Osteocyte (in vitro differentiated cells): ENCODE results near the gene ATRNL1. TPM values are rescaled to one million over a fixed set of nuclear protein-coding genes. Genes with fewer than 3 reads are reported as not detected.

ENCODE experiments used
- DNase-seq: peaks from one replicate; pipeline ENCODE4 v3.0.0; 2021; ENCODE audit warnings: mixed read lengths; ENCODE audit not compliant: unreplicated experiment; ENCODE audit errors: extremely low spot score
- H3K27ac Mint-ChIP-seq: one replicate; pipeline ENCODE4 v1.8.0; 2021; ENCODE audit warnings: mild to moderate bottlenecking, mixed read lengths; ENCODE audit not compliant: unreplicated experiment
- H3K27me3 Mint-ChIP-seq: one replicate; pipeline ENCODE4 v1.8.0; 2021; ENCODE audit warnings: mixed read lengths; ENCODE audit not compliant: unreplicated experiment
- H3K36me3 Mint-ChIP-seq: one replicate; pipeline ENCODE4 v1.8.0; 2021; ENCODE audit warnings: mixed read lengths; ENCODE audit not compliant: unreplicated experiment
- H3K4me1 Mint-ChIP-seq: one replicate; pipeline ENCODE4 v1.8.0; 2021; ENCODE audit warnings: mixed read lengths; ENCODE audit not compliant: unreplicated experiment
- H3K4me3 Mint-ChIP-seq: one replicate; pipeline ENCODE4 v1.8.0; 2021; ENCODE audit warnings: mild to moderate bottlenecking, moderate library complexity, mixed read lengths; ENCODE audit not compliant: unreplicated experiment
- H3K9me3 Mint-ChIP-seq: one replicate; pipeline ENCODE4 v1.8.0; 2021; ENCODE audit warnings: mixed read lengths; ENCODE audit not compliant: unreplicated experiment
- total RNA-seq: library from RNA; stranded (reverse); gene quantifications from 2 replicates; pipeline ENCODE4 v1.2.1, GENCODE V29; 2021
- TF ChIP-seq, protein P1 (sequence below): fragments of 200-600 bp; sonication (generic); IDR thresholded peaks from 2 replicates; pipeline ENCODE4 v1.5.0; 2021; ENCODE audit warnings: antibody characterized with exemption, mild to moderate bottlenecking, moderate library complexity

ATRNL1 gene
- total RNA-seq, 1 donor from 2014 or later, result 20.2 TPM

GRCh38 chr10:115860182-115861107 is 767.3 kb downstream of the ATRNL1 start:
- no peak for DNase-seq
- Mint-ChIP-seq H3K27ac (no peak overlapping the region), H3K4me3 (no peak overlapping the region), H3K27me3 (no peaks in the 10 kb centered on the region), H3K4me1 (no peaks in the 10 kb centered on the region), H3K9me3 (no peaks in the 10 kb centered on the region), H3K36me3 (peaks cover 2% of the 10 kb centered on the region)
- TF ChIP-seq, protein P1, sequence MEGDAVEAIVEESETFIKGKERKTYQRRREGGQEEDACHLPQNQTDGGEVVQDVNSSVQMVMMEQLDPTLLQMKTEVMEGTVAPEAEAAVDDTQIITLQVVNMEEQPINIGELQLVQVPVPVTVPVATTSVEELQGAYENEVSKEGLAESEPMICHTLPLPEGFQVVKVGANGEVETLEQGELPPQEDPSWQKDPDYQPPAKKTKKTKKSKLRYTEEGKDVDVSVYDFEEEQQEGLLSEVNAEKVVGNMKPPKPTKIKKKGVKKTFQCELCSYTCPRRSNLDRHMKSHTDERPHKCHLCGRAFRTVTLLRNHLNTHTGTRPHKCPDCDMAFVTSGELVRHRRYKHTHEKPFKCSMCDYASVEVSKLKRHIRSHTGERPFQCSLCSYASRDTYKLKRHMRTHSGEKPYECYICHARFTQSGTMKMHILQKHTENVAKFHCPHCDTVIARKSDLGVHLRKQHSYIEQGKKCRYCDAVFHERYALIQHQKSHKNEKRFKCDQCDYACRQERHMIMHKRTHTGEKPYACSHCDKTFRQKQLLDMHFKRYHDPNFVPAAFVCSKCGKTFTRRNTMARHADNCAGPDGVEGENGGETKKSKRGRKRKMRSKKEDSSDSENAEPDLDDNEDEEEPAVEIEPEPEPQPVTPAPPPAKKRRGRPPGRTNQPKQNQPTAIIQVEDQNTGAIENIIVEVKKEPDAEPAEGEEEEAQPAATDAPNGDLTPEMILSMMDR, result no peak

DNA sequence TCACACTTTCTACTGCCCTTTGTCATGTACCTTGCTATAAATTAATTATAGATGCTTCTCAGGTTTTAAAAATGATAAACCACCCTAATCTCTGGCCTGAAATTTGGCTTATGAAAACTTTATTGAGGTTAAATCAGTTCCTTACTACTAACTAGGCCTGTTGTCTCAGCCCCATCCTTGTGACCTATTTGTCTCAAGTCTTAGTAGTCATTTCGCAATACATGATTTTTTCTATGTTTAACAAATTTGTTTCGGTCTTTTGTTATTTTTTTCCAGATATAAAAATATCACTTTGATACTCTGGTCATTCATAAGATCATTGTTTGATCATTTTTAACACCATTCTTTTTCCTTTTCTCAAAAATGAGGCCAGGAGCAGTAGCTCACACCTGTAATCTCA is 768.3 kb downstream of the ATRNL1 start:
- Mint-ChIP-seq H3K27ac (no peak overlapping the region), H3K9me3 (no peaks in the 10 kb centered on the region), H3K4me1 (no peaks in the 10 kb centered on the region), H3K36me3 (peaks cover 2% of the 10 kb centered on the region), H3K4me3 (no peak overlapping the region), H3K27me3 (no peaks in the 10 kb centered on the region)
- TF ChIP-seq, protein P1, result no peak
- no peak for DNase-seq

DNA sequence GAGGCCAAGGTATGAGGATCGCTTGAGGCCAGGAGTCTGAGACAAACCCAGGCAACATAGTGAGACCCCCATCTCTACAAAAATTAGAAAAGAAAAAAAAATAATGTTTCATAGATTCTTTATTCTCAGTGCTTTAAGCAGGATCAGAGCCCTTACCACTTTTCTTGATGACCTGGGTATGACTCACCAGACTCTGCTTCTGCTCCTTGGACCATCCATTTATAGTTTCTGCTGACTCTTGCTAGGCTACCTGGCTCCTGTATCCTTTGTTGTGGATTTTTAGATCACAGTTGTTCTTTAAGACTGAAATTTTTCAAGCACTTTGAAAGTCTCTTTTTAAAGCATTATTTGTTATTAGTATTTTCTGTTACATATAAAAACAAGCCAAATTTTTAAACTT is 768.7 kb downstream of the ATRNL1 start:
- peaks cover 2% of the 10 kb centered on the region for H3K36me3 Mint-ChIP-seq
- H3K4me3 Mint-ChIP-seq, result no peak overlapping the region
- no peaks in the 10 kb centered on the region for H3K4me1 Mint-ChIP-seq
- no peak for DNase-seq
- H3K27me3 Mint-ChIP-seq, result no peaks in the 10 kb centered on the region
- H3K9me3 Mint-ChIP-seq, result no peaks in the 10 kb centered on the region
- no peak overlapping the region for H3K27ac Mint-ChIP-seq
- TF ChIP-seq, protein P1, result no peak

- H3K4me1 Mint-ChIP-seq, result no peaks in the 10 kb centered on the region
- no peaks in the 10 kb centered on the region for H3K9me3 Mint-ChIP-seq
- no peak for DNase-seq
- no peaks in the 10 kb centered on the region for H3K27me3 Mint-ChIP-seq
- H3K4me3 Mint-ChIP-seq, result no peak overlapping the region
- no peak overlapping the region for H3K27ac Mint-ChIP-seq
- TF ChIP-seq, protein P1, result no peak
- H3K36me3 Mint-ChIP-seq, result no peaks in the 10 kb centered on the region
Measured at GRCh38 chr10:115866174-115866573, 773.0 kb downstream of the ATRNL1 start.

DNA sequence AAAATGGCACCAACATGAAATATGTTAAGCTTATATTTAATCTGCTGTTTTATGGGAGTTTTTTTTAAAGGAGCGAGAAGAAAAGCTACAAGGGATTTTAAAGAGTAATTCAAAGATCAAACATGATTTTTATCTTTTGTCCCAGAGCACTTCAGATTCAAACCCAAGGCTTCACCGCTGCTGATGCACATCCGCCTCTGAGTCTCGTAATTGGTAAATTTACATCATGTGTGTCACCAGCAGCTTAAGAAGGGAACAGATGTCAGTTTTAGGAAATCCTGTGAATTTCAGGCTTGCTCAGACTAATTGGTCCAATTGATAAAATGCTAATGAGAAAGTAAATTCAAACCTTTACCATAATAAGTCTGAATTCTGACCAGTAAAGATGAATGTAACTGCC is 773.5 kb downstream of the ATRNL1 start:
- Mint-ChIP-seq H3K9me3 (no peaks in the 10 kb centered on the region), H3K27ac (no peak overlapping the region), H3K4me3 (no peak overlapping the region), H3K27me3 (no peaks in the 10 kb centered on the region), H3K36me3 (no peaks in the 10 kb centered on the region), H3K4me1 (no peaks in the 10 kb centered on the region)
- no peak for DNase-seq
- TF ChIP-seq, protein P1, result no peak
